ENCODE data around the gene OR51B4. TPM values are rescaled to one million over a fixed set of nuclear protein-coding genes. Genes with fewer than 3 reads are reported as not detected.

Gene OR51B4
- total RNA-seq, 1 experiment from 2014 or later = not detected

GRCh38 chr11:5281596-5281995 is 20.1 kb downstream of the OR51B4 start:
- DNase-seq (ENCODE audit: low spot score) = no peak
- Mint-ChIP-seq H3K9me3 (no peaks in the 10 kb centered on the region; the same call in 1 of the 2 replicates), H3K27me3 (ENCODE audit: low read depth) (no peaks in the 10 kb centered on the region), H3K4me1 (peaks cover 5% of the 10 kb centered on the region), H3K4me3 (no peak overlapping the region), H3K36me3 (no peaks in the 10 kb centered on the region), H3K27ac (no peak overlapping the region)
- ATAC-seq = no peak
- ChIA-PET CTCF (interaction anchor here (2.2 kb wide), 1 partner anchor 10 kb away, joined by 5 read pairs; no protein-coding TSS in a partner anchor), POLR2A (no interaction called here)
- TF ChIP-seq ATF1 (CRISPR knock-in tag; IDR thresholded peaks at IDR 0.05) = no peak
- TF ChIP-seq AFF4 (CRISPR knock-in tag; IDR thresholded peaks at IDR 0.05; ENCODE audit: borderline replicate concordance) = no peak
- no peak for TF ChIP-seq ZBTB21 (CRISPR knock-in tag; IDR thresholded peaks at IDR 0.05; ENCODE audit: borderline replicate concordance)
- TF ChIP-seq TCF7 (CRISPR knock-in tag; IDR thresholded peaks at IDR 0.05; ENCODE audit: low read depth) = no peak
- no peak for TF ChIP-seq ZNF121 (CRISPR knock-in tag; IDR thresholded peaks at IDR 0.05)
- TF ChIP-seq AR (CRISPR knock-in tag; IDR thresholded peaks at IDR 0.05) = no peak
- no peak for TF ChIP-seq RELA (CRISPR knock-in tag; IDR thresholded peaks at IDR 0.05; ENCODE audit: borderline replicate concordance)
- TF ChIP-seq NFYB (CRISPR knock-in tag; conservative IDR thresholded peaks at IDR 0.05; ENCODE audit: low read depth) = no peak
- no peak for TF ChIP-seq ZNF317 (CRISPR knock-in tag; IDR thresholded peaks at IDR 0.05; ENCODE audit: borderline replicate concordance, low read depth)
- TF ChIP-seq ARID4B (CRISPR knock-in tag; IDR thresholded peaks at IDR 0.05; ENCODE audit: borderline replicate concordance) = no peak
- TF ChIP-seq E2F1 (CRISPR knock-in tag; IDR thresholded peaks at IDR 0.05) = no peak
- no peak for TF ChIP-seq SP1 (CRISPR knock-in tag; conservative IDR thresholded peaks at IDR 0.05)
- TF ChIP-seq ZNF671 (CRISPR knock-in tag; IDR thresholded peaks at IDR 0.05) = no peak
- TF ChIP-seq ZNF138 (CRISPR knock-in tag; conservative IDR thresholded peaks at IDR 0.05) = no peak
- TF ChIP-seq GRHL2 (CRISPR knock-in tag; IDR thresholded peaks at IDR 0.05; ENCODE audit: insufficient replicate concordance, severe bottlenecking) = no peak
- no peak for TF ChIP-seq OVOL2 (CRISPR knock-in tag; IDR thresholded peaks at IDR 0.05; ENCODE audit: borderline replicate concordance)

Measured in WTC11 (cell line).